ENCODE data around the gene FGF8.
A peak's percentile ranks its signal among the peaks of the same experiment; 100 is the strongest.

FGF8 gene

GRCh38 chr10:101785801-101786200 lies 9.9 kb upstream of the FGF8 start:
- H3K36me3 ChIP-seq (ENCODE audit: control insufficient read depth in 1 of 2, insufficient read depth in 2 of 2, low read depth in 1 of 2, low read length in 2 of 2), result peaks cover 40 to 72% of the 10 kb centered on the region in 2 experiments
- no peak overlapping the region for H3K9ac ChIP-seq (ENCODE audit: low read length)
- H3K4me2 ChIP-seq (ENCODE audit: low read length, poor library complexity, severe bottlenecking), result no peak overlapping the region
- 97% methylated on average over 2 of the region's 2 CpGs for WGBS
- no peak overlapping the region for H3K4me3 ChIP-seq (ENCODE audit: insufficient read depth in 1 of 2, low read depth in 1 of 2, low read length in 2 of 2)
- no peak overlapping the region for H2BK12ac ChIP-seq (ENCODE audit: low read length in 2 of 2)
- no peak overlapping the region for H4K8ac ChIP-seq (ENCODE audit: low read length)
- H3K14ac ChIP-seq (ENCODE audit: low read length in 2 of 2), result no peak overlapping the region
- DNase-seq, result no peak
- H2BK15ac ChIP-seq (ENCODE audit: low read depth, poor library complexity, severe bottlenecking), result no peak overlapping the region
- peaks cover 15% of the 10 kb centered on the region for H3K79me1 ChIP-seq (replicated peaks; ENCODE audit: low read length, poor library complexity, severe bottlenecking)
- H3K4ac ChIP-seq (ENCODE audit: low read depth in 1 of 2, low read length in 2 of 2), result no peak overlapping the region
- no peak overlapping the region for H2AK5ac ChIP-seq (ENCODE audit: low read length, severe bottlenecking)
- H3K23ac ChIP-seq (ENCODE audit: low read length in 2 of 2), result no peak overlapping the region
- H2BK120ac ChIP-seq (ENCODE audit: low read depth, low read length), result no peak overlapping the region
- H3K9me3 ChIP-seq (ENCODE audit: control insufficient read depth, low read length), result no peaks in the 10 kb centered on the region
- no peak overlapping the region for H2BK5ac ChIP-seq (ENCODE audit: low read depth, low read length, poor library complexity, severe bottlenecking)
- peaks cover 19% of the 10 kb centered on the region for H3K4me1 ChIP-seq (ENCODE audit: control insufficient read depth, insufficient read depth, low read depth, low read length)
- H4K91ac ChIP-seq (ENCODE audit: low read length), result no peak overlapping the region
- H3K18ac ChIP-seq (ENCODE audit: low read depth in 1 of 2, low read length in 2 of 2), result no peak overlapping the region
- no peak overlapping the region for H3K27ac ChIP-seq (ENCODE audit: low read length, poor library complexity, severe bottlenecking)
- H2AFZ ChIP-seq (ENCODE audit: low read depth, low read length), result no peak overlapping the region
- no peaks in the 10 kb centered on the region for H3K27me3 ChIP-seq (ENCODE audit: control insufficient read depth in 1 of 2, insufficient read depth in 1 of 2, low read length in 2 of 2)

DNA sequence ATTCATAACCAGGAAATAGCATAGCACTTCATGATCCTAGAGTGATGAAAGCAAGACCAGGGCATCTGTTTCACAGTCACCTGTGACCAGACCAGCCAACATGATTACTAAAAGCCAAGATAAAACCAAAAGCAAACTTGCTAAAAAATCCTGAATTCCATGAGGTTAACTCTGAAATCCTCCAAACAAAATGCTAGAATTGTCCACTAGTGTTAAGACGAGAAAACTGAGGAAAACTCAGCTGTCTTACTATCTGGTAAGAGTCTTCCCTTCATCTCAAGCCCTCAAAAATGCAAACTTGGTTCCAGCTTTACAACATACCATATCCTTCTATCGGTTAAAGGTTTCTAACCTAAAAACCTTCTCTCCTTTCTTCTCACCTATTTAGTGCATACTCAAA lies 8.6 kb upstream of the FGF8 start:
- DNase-seq, result no peak
- no peak overlapping the region for H2BK15ac ChIP-seq (ENCODE audit: low read depth, poor library complexity, severe bottlenecking)

GRCh38 chr10:101783736-101784118 lies 7.8 kb upstream of the FGF8 start:
- peaks cover 33 to 54% of the 10 kb centered on the region in 2 experiments for H3K36me3 ChIP-seq (ENCODE audit: control insufficient read depth in 1 of 2, insufficient read depth in 2 of 2, low read depth in 1 of 2, low read length in 2 of 2)
- peak overlapping the region in 1 of 2 experiments; percentile 18 for H3K4ac ChIP-seq (ENCODE audit: low read depth in 1 of 2, low read length in 2 of 2)
- peak overlapping the region; percentile 11 for H3K27ac ChIP-seq (ENCODE audit: low read length, poor library complexity, severe bottlenecking)
- no peaks in the 10 kb centered on the region for H3K9me3 ChIP-seq (ENCODE audit: control insufficient read depth, low read length)
- H3K4me3 ChIP-seq (ENCODE audit: insufficient read depth in 1 of 2, low read depth in 1 of 2, low read length in 2 of 2), result peak overlapping the region in 1 of 2 experiments; percentile 95
- no peak overlapping the region for H2BK12ac ChIP-seq (ENCODE audit: low read length in 2 of 2)
- H3K14ac ChIP-seq (ENCODE audit: low read length in 2 of 2), result no peak overlapping the region
- H2BK15ac ChIP-seq (ENCODE audit: low read depth, poor library complexity, severe bottlenecking), result no peak overlapping the region
- H3K18ac ChIP-seq (ENCODE audit: low read depth in 1 of 2, low read length in 2 of 2), result no peak overlapping the region
- H3K4me1 ChIP-seq (ENCODE audit: control insufficient read depth, insufficient read depth, low read depth, low read length), result peaks cover 36% of the 10 kb centered on the region
- H4K91ac ChIP-seq (ENCODE audit: low read length), result no peak overlapping the region
- no peak overlapping the region for H3K23ac ChIP-seq (ENCODE audit: low read length in 2 of 2)
- 70% methylated on average over 10 of the region's 10 CpGs for WGBS
- H3K4me2 ChIP-seq (ENCODE audit: low read length, poor library complexity, severe bottlenecking), result peak overlapping the region; percentile 62
- H2AK5ac ChIP-seq (ENCODE audit: low read length, severe bottlenecking), result no peak overlapping the region
- peaks cover 2 to 11% of the 10 kb centered on the region in 2 experiments for H3K27me3 ChIP-seq (ENCODE audit: control insufficient read depth in 1 of 2, insufficient read depth in 1 of 2, low read length in 2 of 2)
- H2AFZ ChIP-seq (ENCODE audit: low read depth, low read length), result no peak overlapping the region
- no peak for DNase-seq
- no peak overlapping the region for H2BK5ac ChIP-seq (ENCODE audit: low read depth, low read length, poor library complexity, severe bottlenecking)
- peaks cover 15% of the 10 kb centered on the region for H3K79me1 ChIP-seq (replicated peaks; ENCODE audit: low read length, poor library complexity, severe bottlenecking)
- H4K8ac ChIP-seq (ENCODE audit: low read length), result peak overlapping the region; percentile 69
- peak overlapping the region; percentile 95 for H3K9ac ChIP-seq (ENCODE audit: low read length)
- H2BK120ac ChIP-seq (ENCODE audit: low read depth, low read length), result no peak overlapping the region

More for the DNA sequence above, 8.6 kb upstream of the FGF8 start:
- WGBS, result 96% methylated on average over 2 of the region's 2 CpGs
- H3K79me1 ChIP-seq (replicated peaks; ENCODE audit: low read length, poor library complexity, severe bottlenecking), result peaks cover 13% of the 10 kb centered on the region
- H3K27ac ChIP-seq (ENCODE audit: low read length, poor library complexity, severe bottlenecking), result no peak overlapping the region
- no peak overlapping the region for H3K23ac ChIP-seq (ENCODE audit: low read length in 2 of 2)
- H3K4ac ChIP-seq (ENCODE audit: low read depth in 1 of 2, low read length in 2 of 2), result no peak overlapping the region
- no peak overlapping the region for H2BK12ac ChIP-seq (ENCODE audit: low read length in 2 of 2)
- H3K4me1 ChIP-seq (ENCODE audit: control insufficient read depth, insufficient read depth, low read depth, low read length), result peaks cover 28% of the 10 kb centered on the region
- no peak overlapping the region for H2BK120ac ChIP-seq (ENCODE audit: low read depth, low read length)
- peaks cover 0 to 2% of the 10 kb centered on the region in 2 experiments for H3K27me3 ChIP-seq (ENCODE audit: control insufficient read depth in 1 of 2, insufficient read depth in 1 of 2, low read length in 2 of 2)
- no peak overlapping the region for H2AK5ac ChIP-seq (ENCODE audit: low read length, severe bottlenecking)
- H2AFZ ChIP-seq (ENCODE audit: low read depth, low read length), result no peak overlapping the region
- H3K36me3 ChIP-seq (ENCODE audit: control insufficient read depth in 1 of 2, insufficient read depth in 2 of 2, low read depth in 1 of 2, low read length in 2 of 2), result peaks cover 38 to 60% of the 10 kb centered on the region in 2 experiments
- peak overlapping the region; percentile 95 for H3K9ac ChIP-seq (ENCODE audit: low read length)
- no peak overlapping the region for H3K4me3 ChIP-seq (ENCODE audit: insufficient read depth in 1 of 2, low read depth in 1 of 2, low read length in 2 of 2)
- no peak overlapping the region for H2BK5ac ChIP-seq (ENCODE audit: low read depth, low read length, poor library complexity, severe bottlenecking)
- no peak overlapping the region for H3K14ac ChIP-seq (ENCODE audit: low read length in 2 of 2)
- H3K4me2 ChIP-seq (ENCODE audit: low read length, poor library complexity, severe bottlenecking), result no peak overlapping the region
- H3K18ac ChIP-seq (ENCODE audit: low read depth in 1 of 2, low read length in 2 of 2), result no peak overlapping the region
- H3K9me3 ChIP-seq (ENCODE audit: control insufficient read depth, low read length), result no peaks in the 10 kb centered on the region
- H4K8ac ChIP-seq (ENCODE audit: low read length), result no peak overlapping the region
- no peak overlapping the region for H4K91ac ChIP-seq (ENCODE audit: low read length)

- no peak within 1 kb of the TSS for H2BK12ac ChIP-seq (ENCODE audit: low read length in 2 of 2)
These were observed 7.2 kb upstream of the FGF8 start, which contains the start of gene NPM3 for GRCh38 chr10:101782811-101783735. Gene NPM3, minus strand, starts transcription at chr10:101783446. Its CDS starts 56 bp downstream, at chr10:101783390.

More at GRCh38 chr10:101782811-101783735, 7.2 kb upstream of the FGF8 start, which contains the start of gene NPM3:
- H2AK5ac ChIP-seq (ENCODE audit: low read length, severe bottlenecking), result no peak within 1 kb of the TSS
- no peak within 1 kb of the TSS for H2BK120ac ChIP-seq (ENCODE audit: low read depth, low read length)
- DNase-seq, result peak; percentile 83
- H3K18ac ChIP-seq (ENCODE audit: low read depth in 1 of 2, low read length in 2 of 2), result peak within 1 kb of the TSS; percentile 7 to 23
- H3K36me3 ChIP-seq (ENCODE audit: control insufficient read depth in 1 of 2, insufficient read depth in 2 of 2, low read depth in 1 of 2, low read length in 2 of 2), result peaks cover 33 to 47% of the 10 kb centered on the region in 2 experiments
- peak within 1 kb of the TSS in 1 of 2 experiments; percentile 59 for H3K4ac ChIP-seq (ENCODE audit: low read depth in 1 of 2, low read length in 2 of 2)
- H4K91ac ChIP-seq (ENCODE audit: low read length), result no peak within 1 kb of the TSS
- peaks cover 37% of the 10 kb centered on the region for H3K4me1 ChIP-seq (ENCODE audit: control insufficient read depth, insufficient read depth, low read depth, low read length)
- no peaks in the 10 kb centered on the region for H3K9me3 ChIP-seq (ENCODE audit: control insufficient read depth, low read length)
- H2BK5ac ChIP-seq (ENCODE audit: low read depth, low read length, poor library complexity, severe bottlenecking), result no peak within 1 kb of the TSS
- under 1% methylated on average over 41 of the region's 57 CpGs for WGBS
- no peak within 1 kb of the TSS for H3K23ac ChIP-seq (ENCODE audit: low read length in 2 of 2)
- peak within 1 kb of the TSS; percentile 95 for H3K9ac ChIP-seq (ENCODE audit: low read length)
- H2AFZ ChIP-seq (ENCODE audit: low read depth, low read length), result peak within 1 kb of the TSS; percentile 49
- peak within 1 kb of the TSS; percentile 62 for H3K4me2 ChIP-seq (ENCODE audit: low read length, poor library complexity, severe bottlenecking)
- peak within 1 kb of the TSS; percentile 11 for H3K27ac ChIP-seq (ENCODE audit: low read length, poor library complexity, severe bottlenecking)
- H4K8ac ChIP-seq (ENCODE audit: low read length), result peak within 1 kb of the TSS; percentile 69
- H2BK15ac ChIP-seq (ENCODE audit: low read depth, poor library complexity, severe bottlenecking), result no peak within 1 kb of the TSS
- peaks cover 15% of the 10 kb centered on the region for H3K79me1 ChIP-seq (replicated peaks; ENCODE audit: low read length, poor library complexity, severe bottlenecking)
- peak within 1 kb of the TSS; percentile 57 to 95 for H3K4me3 ChIP-seq (ENCODE audit: insufficient read depth in 1 of 2, low read depth in 1 of 2, low read length in 2 of 2)
- peaks cover 9 to 17% of the 10 kb centered on the region in 2 experiments for H3K27me3 ChIP-seq (ENCODE audit: control insufficient read depth in 1 of 2, insufficient read depth in 1 of 2, low read length in 2 of 2)
- H3K14ac ChIP-seq (ENCODE audit: low read length in 2 of 2), result peak within 1 kb of the TSS in 1 of 2 experiments; percentile 18
